DND-41 (cell line): ENCODE data around the gene CPSF2.
A peak's percentile ranks its signal among the peaks of the same experiment; 100 is the strongest.

Source experiments
- CTCF ChIP-seq: IDR thresholded peaks from 2 replicates; pipeline ENCODE4 v1.5.1; 2012; ENCODE audit warnings: borderline replicate concordance, low read length, moderate library complexity, mild to moderate bottlenecking; ENCODE audit not compliant: poor library complexity, severe bottlenecking; ENCODE audit errors: extremely low read depth
- EZH2 ChIP-seq: IDR thresholded peaks from 3 replicates; pipeline ENCODE4 v1.6.1; 2012; ENCODE audit warnings: borderline replicate concordance, low read depth, mild to moderate bottlenecking, moderate library complexity, low read length, inconsistent platforms; ENCODE audit not compliant: severe bottlenecking

GRCh38 chr14:92106143-92106926, 15.4 kb upstream of the CPSF2 start, which contains the start of gene ATXN3:
- TF ChIP-seq CTCF (peak; percentile 93), EZH2 (no peak)
